Vagina (tissue), 2 donors: ENCODE measurements around the gene SYCE3.
A peak's percentile ranks its signal among the peaks of the same experiment; 100 is the strongest.

ENCODE experiments used
- CTCF ChIP-seq, 3 experiments: fragments of 450-650 bp in 2 of 3; fragments of 200-600 bp in 1 of 3; sonication (generic) in 1 of 3; IDR thresholded peaks; one replicate each; pipeline ENCODE4 v1.5.1; 2017 to 2019; ENCODE audit warnings: antibody characterized with exemption in 3 of 3, mild to moderate bottlenecking in 2 of 3, moderate library complexity in 2 of 3
- POLR2A ChIP-seq, 2 donors: fragments of 450-650 bp; IDR thresholded peaks; one replicate each; pipeline ENCODE4 v1.6.1; 2017; ENCODE audit warnings: antibody characterized with exemption in 2 of 2, mild to moderate bottlenecking in 2 of 2, moderate library complexity in 2 of 2
- POLR2AphosphoS5 ChIP-seq, 2 donors: sonication (generic); formaldehyde crosslinking; IDR thresholded peaks; one replicate each; pipeline ENCODE4 v1.9.0; 2017; ENCODE audit warnings: antibody characterized with exemption in 2 of 2, mild to moderate bottlenecking in 2 of 2, low read depth in 1 of 2; ENCODE audit not compliant: insufficient read depth in 1 of 2

- TF ChIP-seq POLR2A (IDR thresholded peaks at IDR 0.05), result peak in 1 of 2 donors; percentile 20
- no peak for TF ChIP-seq CTCF (IDR thresholded peaks at IDR 0.05)
- TF ChIP-seq POLR2AphosphoS5 (IDR thresholded peaks at IDR 0.05; ENCODE audit: insufficient read depth in 1 of 2, low read depth in 1 of 2), result peak in 1 of 2 donors; percentile 68
Observed at GRCh38 chr22:50507421-50507990, 55.2 kb downstream of the SYCE3 start, which contains the start of gene LMF2.
